IPS-15b (cell line): ENCODE data around the gene ZXDC.

ENCODE experiments used
- H3K27me3 ChIP-seq: one replicate; pipeline ENCODE4 v1.6.1; 2013; ENCODE audit warnings: low read length; ENCODE audit not compliant: control insufficient read depth, insufficient read depth
- H3K36me3 ChIP-seq: one replicate; pipeline ENCODE4 v1.6.1; 2013; ENCODE audit warnings: low read length; ENCODE audit not compliant: control insufficient read depth, insufficient read depth
- H3K4me1 ChIP-seq: one replicate; pipeline ENCODE4 v1.6.1; 2013; ENCODE audit warnings: mild to moderate bottlenecking, low read length; ENCODE audit not compliant: control insufficient read depth, insufficient read depth
- H3K4me3 ChIP-seq: one replicate; pipeline ENCODE4 v1.5.1; 2013; ENCODE audit warnings: low read depth, low read length
- H3K9ac ChIP-seq: one replicate; pipeline ENCODE4 v1.6.1; 2013; ENCODE audit warnings: low read depth, mild to moderate bottlenecking, low read length
- H3K9me3 ChIP-seq: one replicate; pipeline ENCODE4 v1.6.1; 2013; ENCODE audit warnings: mild to moderate bottlenecking, low read length; ENCODE audit not compliant: control insufficient read depth, insufficient read depth

The ZXDC gene

GRCh38 chr3:126464997-126465396, 10.7 kb downstream of the ZXDC start:
- no peaks in the 10 kb centered on the region for H3K9me3 ChIP-seq
- no peak overlapping the region for H3K4me3 ChIP-seq
- H3K27me3 ChIP-seq = no peaks in the 10 kb centered on the region
- H3K9ac ChIP-seq = no peak overlapping the region
- peaks cover 55% of the 10 kb centered on the region for H3K36me3 ChIP-seq
- H3K4me1 ChIP-seq = no peaks in the 10 kb centered on the region

- Histone ChIP-seq H3K9me3 (no peaks in the 10 kb centered on the region), H3K4me1 (no peaks in the 10 kb centered on the region), H3K4me3 (no peak overlapping the region), H3K36me3 (peaks cover 55% of the 10 kb centered on the region), H3K27me3 (no peaks in the 10 kb centered on the region), H3K9ac (no peak overlapping the region)
Measured at GRCh38 chr3:126464494-126464893, 11.2 kb downstream of the ZXDC start.

GRCh38 chr3:126464093-126464492, 11.6 kb downstream of the ZXDC start:
- Histone ChIP-seq H3K4me1 (no peaks in the 10 kb centered on the region), H3K9ac (no peak overlapping the region), H3K4me3 (no peak overlapping the region), H3K27me3 (no peaks in the 10 kb centered on the region), H3K9me3 (no peaks in the 10 kb centered on the region), H3K36me3 (peaks cover 53% of the 10 kb centered on the region)

- Histone ChIP-seq H3K4me1 (no peaks in the 10 kb centered on the region), H3K4me3 (no peak overlapping the region), H3K27me3 (no peaks in the 10 kb centered on the region), H3K9me3 (no peaks in the 10 kb centered on the region), H3K9ac (no peak overlapping the region), H3K36me3 (peaks cover 49% of the 10 kb centered on the region)
Measured at GRCh38 chr3:126463521-126463920, 12.2 kb downstream of the ZXDC start.

GRCh38 chr3:126461450-126462070, 14.1 kb downstream of the ZXDC start:
- Histone ChIP-seq H3K4me3 (no peak overlapping the region), H3K36me3 (peaks cover 47% of the 10 kb centered on the region), H3K4me1 (no peaks in the 10 kb centered on the region), H3K9me3 (no peaks in the 10 kb centered on the region), H3K27me3 (no peaks in the 10 kb centered on the region), H3K9ac (no peak overlapping the region)

- Histone ChIP-seq H3K4me1 (no peaks in the 10 kb centered on the region), H3K9me3 (no peaks in the 10 kb centered on the region), H3K36me3 (peaks cover 39% of the 10 kb centered on the region), H3K27me3 (no peaks in the 10 kb centered on the region), H3K4me3 (no peak overlapping the region), H3K9ac (no peak overlapping the region)
Measured at GRCh38 chr3:126460381-126460780, 15.3 kb downstream of the ZXDC start.

- peaks cover 33% of the 10 kb centered on the region for H3K36me3 ChIP-seq
- no peak overlapping the region for H3K4me3 ChIP-seq
- no peaks in the 10 kb centered on the region for H3K4me1 ChIP-seq
- H3K9me3 ChIP-seq = no peaks in the 10 kb centered on the region
- no peaks in the 10 kb centered on the region for H3K27me3 ChIP-seq
- H3K9ac ChIP-seq = no peak overlapping the region
Measured at GRCh38 chr3:126459763-126460127, 15.9 kb downstream of the ZXDC start.

GRCh38 chr3:126459111-126459762, 16.5 kb downstream of the ZXDC start:
- Histone ChIP-seq H3K27me3 (no peaks in the 10 kb centered on the region), H3K36me3 (peaks cover 30% of the 10 kb centered on the region), H3K9ac (no peak overlapping the region), H3K4me3 (no peak overlapping the region), H3K4me1 (no peaks in the 10 kb centered on the region), H3K9me3 (no peaks in the 10 kb centered on the region)

- H3K36me3 ChIP-seq = peaks cover 32% of the 10 kb centered on the region
- H3K9me3 ChIP-seq = no peaks in the 10 kb centered on the region
- no peak overlapping the region for H3K9ac ChIP-seq
Measured at GRCh38 chr3:126456766-126457388, 18.8 kb downstream of the ZXDC start.

GRCh38 chr3:126456211-126456610, 19.5 kb downstream of the ZXDC start:
- no peak overlapping the region for H3K9ac ChIP-seq
- H3K9me3 ChIP-seq = no peaks in the 10 kb centered on the region
- H3K4me1 ChIP-seq = no peaks in the 10 kb centered on the region
- H3K36me3 ChIP-seq = peaks cover 30% of the 10 kb centered on the region
- H3K27me3 ChIP-seq = no peaks in the 10 kb centered on the region
- no peak overlapping the region for H3K4me3 ChIP-seq

More at GRCh38 chr3:126456766-126457388, 18.8 kb downstream of the ZXDC start:
- Histone ChIP-seq H3K27me3 (no peaks in the 10 kb centered on the region), H3K4me3 (no peak overlapping the region), H3K4me1 (no peaks in the 10 kb centered on the region)

- Histone ChIP-seq H3K9me3 (no peaks in the 10 kb centered on the region), H3K4me3 (no peak overlapping the region), H3K4me1 (no peaks in the 10 kb centered on the region), H3K36me3 (peaks cover 23% of the 10 kb centered on the region), H3K9ac (no peak overlapping the region), H3K27me3 (no peaks in the 10 kb centered on the region)
Measured at GRCh38 chr3:126454437-126455198, 21.1 kb downstream of the ZXDC start.
